Right atrium auricular region (tissue), 2 donors: ENCODE measurements around the gene CCDC190. TPM values are rescaled to one million over a fixed set of nuclear protein-coding genes. Genes with fewer than 3 reads are reported as not detected.

Source experiments
- DNase-seq: peaks from one replicate; pipeline ENCODE4 v3.0.0-alpha.2; 2019; ENCODE audit warnings: low spot score
- H3K27ac ChIP-seq, 2 donors: fragments of 200-600 bp; sonication (generic); 1 replicate in 1 of 2; 2 replicates in 1 of 2; pipeline ENCODE4 v1.5.1; 2016 to 2019
- H3K27me3 ChIP-seq, 2 donors: fragments of 200-600 bp; sonication (generic); one replicate each; pipeline versions ENCODE4 v1.5.1 to v1.6.0; 2017 to 2019
- H3K36me3 ChIP-seq: fragments of 200-600 bp; sonication (generic); one replicate; pipeline ENCODE4 v1.5.1; 2016
- H3K4me1 ChIP-seq, 2 donors: fragments of 200-600 bp; sonication (generic); one replicate each; pipeline versions ENCODE4 v1.5.1 to v1.6.0; 2017 to 2019
- H3K4me3 ChIP-seq, 2 donors: fragments of 200-600 bp; sonication (generic); 1 replicate in 1 of 2; 2 replicates in 1 of 2; pipeline ENCODE4 v1.5.1; 2017 to 2019; ENCODE audit warnings: mild to moderate bottlenecking in 1 of 2, moderate library complexity in 1 of 2
- H3K9me3 ChIP-seq, 2 donors: fragments of 200-600 bp; sonication (generic); one replicate each; pipeline ENCODE4 v1.5.1; 2019
- CTCF ChIP-seq, 2 donors: fragments of 200-600 bp; sonication (generic); IDR thresholded peaks; one replicate each; pipeline ENCODE4 v1.5.1; 2019; ENCODE audit warnings: antibody characterized with exemption in 2 of 2
- total RNA-seq, 2 donors: library from RNA; depleted of rRNA; stranded (reverse); fragments of >200 nt; gene quantifications; one replicate each; pipeline ENCODE4 v1.1.0, GENCODE V29; 2016

The CCDC190 gene
- total RNA-seq, 2 donors from 2014 or later: 0.28 to 0.33 TPM

GRCh38 chr1:162901243-162901642 is 40.3 kb upstream of the CCDC190 start:
- peaks cover 0 to 15% of the 10 kb centered on the region in 2 donors for H3K4me1 ChIP-seq
- H3K36me3 ChIP-seq: no peaks in the 10 kb centered on the region
- no peak for DNase-seq
- TF ChIP-seq CTCF (IDR thresholded peaks at IDR 0.05): no peak
- H3K9me3 ChIP-seq: no peaks in the 10 kb centered on the region
- no peak overlapping the region for H3K27ac ChIP-seq
- no peak overlapping the region for H3K4me3 ChIP-seq
- H3K27me3 ChIP-seq: no peaks in the 10 kb centered on the region

- DNase-seq: no peak
- TF ChIP-seq CTCF (IDR thresholded peaks at IDR 0.05): no peak
- Histone ChIP-seq H3K27ac (peak overlapping the region; percentile 57 to 90), H3K36me3 (no peaks in the 10 kb centered on the region), H3K27me3 (no peaks in the 10 kb centered on the region), H3K9me3 (no peaks in the 10 kb centered on the region), H3K4me3 (no peak overlapping the region), H3K4me1 (peaks cover 0 to 4% of the 10 kb centered on the region in 2 donors)
Observed at GRCh38 chr1:162899422-162900146, 38.6 kb upstream of the CCDC190 start.

- Histone ChIP-seq H3K4me1 (peaks cover 0 to 12% of the 10 kb centered on the region in 2 donors), H3K9me3 (no peaks in the 10 kb centered on the region), H3K36me3 (no peaks in the 10 kb centered on the region), H3K27me3 (no peaks in the 10 kb centered on the region), H3K27ac (no peak overlapping the region), H3K4me3 (no peak overlapping the region)
- TF ChIP-seq CTCF (IDR thresholded peaks at IDR 0.05): no peak
- no peak for DNase-seq
Observed at GRCh38 chr1:162893612-162893908, 32.6 kb upstream of the CCDC190 start.

- TF ChIP-seq CTCF (IDR thresholded peaks at IDR 0.05): no peak
- H3K36me3 ChIP-seq: no peaks in the 10 kb centered on the region
- DNase-seq: no peak
- H3K27me3 ChIP-seq: no peaks in the 10 kb centered on the region
- peaks cover 0 to 12% of the 10 kb centered on the region in 2 donors for H3K4me1 ChIP-seq
- no peak overlapping the region for H3K4me3 ChIP-seq
- H3K27ac ChIP-seq: no peak overlapping the region
- no peaks in the 10 kb centered on the region for H3K9me3 ChIP-seq
Observed at GRCh38 chr1:162892906-162893611, 32.1 kb upstream of the CCDC190 start.

- H3K4me1 ChIP-seq: peaks cover 0 to 12% of the 10 kb centered on the region in 2 donors
Observed at GRCh38 chr1:162889989-162890388, 29.0 kb upstream of the CCDC190 start.

More at GRCh38 chr1:162889989-162890388, 29.0 kb upstream of the CCDC190 start:
- Histone ChIP-seq H3K27me3 (no peaks in the 10 kb centered on the region), H3K9me3 (no peaks in the 10 kb centered on the region), H3K36me3 (no peaks in the 10 kb centered on the region), H3K4me3 (no peak overlapping the region), H3K27ac (no peak overlapping the region)
- no peak for DNase-seq
- TF ChIP-seq CTCF (IDR thresholded peaks at IDR 0.05): no peak
